DND-41 (cell line): ENCODE measurements around the gene SH3BP1.

Experiments used
- ATAC-seq: fragments of 200-7000 bp; cut with Tn5 transposase; 3 replicates; pipeline ENCODE4 v1.9.1; 2021; ENCODE audit warnings: low read depth; ENCODE audit not compliant: insufficient read depth
- DNase-seq: peaks from one replicate; pipeline ENCODE4 v3.0.0-alpha.2; 2020
- H2AFZ ChIP-seq: 2 replicates; pipeline ENCODE4 v1.6.0; 2012; ENCODE audit warnings: low read depth, low read length
- H3K27ac ChIP-seq: 2 replicates; pipeline ENCODE4 v1.5.1; 2012; ENCODE audit warnings: low read length, inconsistent platforms
- H3K27me3 ChIP-seq: fragments of 200-600 bp; sonication (generic); 2 replicates; pipeline ENCODE4 v1.6.0; 2012; ENCODE audit warnings: low read length, mild to moderate bottlenecking, inconsistent platforms; ENCODE audit not compliant: insufficient read depth, poor library complexity
- H3K36me3 ChIP-seq: 2 replicates; pipeline ENCODE4 v1.5.1; 2012; ENCODE audit warnings: low read length, inconsistent platforms; ENCODE audit not compliant: insufficient read depth
- H3K4me1 ChIP-seq: 2 replicates; pipeline ENCODE4 v1.5.1; 2012; ENCODE audit warnings: mild to moderate bottlenecking, low read length; ENCODE audit not compliant: insufficient read depth
- H3K4me2 ChIP-seq: 2 replicates; pipeline ENCODE4 v1.6.0; 2012; ENCODE audit warnings: mild to moderate bottlenecking, moderate library complexity, low read length, inconsistent platforms; ENCODE audit not compliant: insufficient read depth
- H3K4me3 ChIP-seq, 2 experiments: fragments of 200-600 bp in 1 of 2; shearing (Covaris generic) in 1 of 2; 2 replicates each; pipeline ENCODE4 v1.5.1; 2012 to 2016; ENCODE audit warnings: inconsistent platforms in 2 of 2, low read length in 2 of 2, mild to moderate bottlenecking in 2 of 2, low read depth in 1 of 2, moderate library complexity in 1 of 2
- H3K79me2 ChIP-seq: 2 replicates; pipeline ENCODE4 v1.6.0; 2012; ENCODE audit warnings: low read length, inconsistent platforms; ENCODE audit not compliant: insufficient read depth
- H3K9ac ChIP-seq: 2 replicates; pipeline ENCODE4 v1.6.0; 2012; ENCODE audit warnings: low read depth, mild to moderate bottlenecking, inconsistent platforms, low read length, moderate library complexity
- H3K9me3 ChIP-seq: 2 replicates; pipeline ENCODE4 v1.5.1; 2012; ENCODE audit warnings: low read length, moderate library complexity, mild to moderate bottlenecking, inconsistent platforms; ENCODE audit not compliant: insufficient read depth, severe bottlenecking
- H4K20me1 ChIP-seq: 2 replicates; pipeline ENCODE4 v1.6.0; 2012; ENCODE audit warnings: low read length; ENCODE audit not compliant: insufficient read depth
- CTCF ChIP-seq: IDR thresholded peaks from 2 replicates; pipeline ENCODE4 v1.5.1; 2012; ENCODE audit warnings: borderline replicate concordance, low read length, moderate library complexity, mild to moderate bottlenecking; ENCODE audit not compliant: poor library complexity, severe bottlenecking; ENCODE audit errors: extremely low read depth
- EZH2 ChIP-seq: IDR thresholded peaks from 3 replicates; pipeline ENCODE4 v1.6.1; 2012; ENCODE audit warnings: borderline replicate concordance, low read depth, mild to moderate bottlenecking, moderate library complexity, low read length, inconsistent platforms; ENCODE audit not compliant: severe bottlenecking

SH3BP1 gene

GRCh38 chr22:37631448-37632173 is 7.9 kb upstream of the SH3BP1 start:
- TF ChIP-seq EZH2 (no peak), CTCF (no peak)
- H3K27ac ChIP-seq, result no peak overlapping the region
- H3K27me3 ChIP-seq, result no peaks in the 10 kb centered on the region
- no peak overlapping the region for H3K4me3 ChIP-seq
- no peak overlapping the region for H2AFZ ChIP-seq
- H4K20me1 ChIP-seq, result peaks cover 7% of the 10 kb centered on the region
- DNase-seq, result no peak
- no peaks in the 10 kb centered on the region for H3K79me2 ChIP-seq
- peaks cover 43% of the 10 kb centered on the region for H3K36me3 ChIP-seq
- H3K9ac ChIP-seq, result no peak overlapping the region
- no peak overlapping the region for H3K4me2 ChIP-seq
- H3K4me1 ChIP-seq, result peaks cover 9% of the 10 kb centered on the region
- ATAC-seq, result no peak
- no peaks in the 10 kb centered on the region for H3K9me3 ChIP-seq

- no peaks in the 10 kb centered on the region for H3K79me2 ChIP-seq
- ATAC-seq (no peak), DNase-seq (no peak)
- no peaks in the 10 kb centered on the region for H3K27me3 ChIP-seq
- no peak overlapping the region for H3K9ac ChIP-seq
- no peaks in the 10 kb centered on the region for H3K9me3 ChIP-seq
- TF ChIP-seq EZH2 (no peak), CTCF (no peak)
- H3K4me2 ChIP-seq, result no peak overlapping the region
- H3K27ac ChIP-seq, result no peak overlapping the region
- peaks cover 43% of the 10 kb centered on the region for H3K36me3 ChIP-seq
- H4K20me1 ChIP-seq, result peaks cover 7% of the 10 kb centered on the region
- H3K4me3 ChIP-seq, result no peak overlapping the region
- H3K4me1 ChIP-seq, result peaks cover 17% of the 10 kb centered on the region
- no peak overlapping the region for H2AFZ ChIP-seq
Observed at GRCh38 chr22:37632174-37633088, 7.0 kb upstream of the SH3BP1 start.

GRCh38 chr22:37633089-37633624 is 6.3 kb upstream of the SH3BP1 start:
- Histone ChIP-seq H3K9me3 (no peaks in the 10 kb centered on the region), H3K4me1 (peaks cover 25% of the 10 kb centered on the region), H3K79me2 (no peaks in the 10 kb centered on the region), H3K9ac (no peak overlapping the region), H3K4me3 (no peak overlapping the region), H3K27me3 (no peaks in the 10 kb centered on the region), H4K20me1 (peaks cover 7% of the 10 kb centered on the region), H3K4me2 (no peak overlapping the region), H3K36me3 (peaks cover 43% of the 10 kb centered on the region), H2AFZ (no peak overlapping the region), H3K27ac (no peak overlapping the region)
- ATAC-seq (no peak), DNase-seq (no peak)
- no peak for TF ChIP-seq EZH2
- TF ChIP-seq CTCF, result no peak
